ENCODE results near the gene PCYT2.

The PCYT2 gene

DNA sequence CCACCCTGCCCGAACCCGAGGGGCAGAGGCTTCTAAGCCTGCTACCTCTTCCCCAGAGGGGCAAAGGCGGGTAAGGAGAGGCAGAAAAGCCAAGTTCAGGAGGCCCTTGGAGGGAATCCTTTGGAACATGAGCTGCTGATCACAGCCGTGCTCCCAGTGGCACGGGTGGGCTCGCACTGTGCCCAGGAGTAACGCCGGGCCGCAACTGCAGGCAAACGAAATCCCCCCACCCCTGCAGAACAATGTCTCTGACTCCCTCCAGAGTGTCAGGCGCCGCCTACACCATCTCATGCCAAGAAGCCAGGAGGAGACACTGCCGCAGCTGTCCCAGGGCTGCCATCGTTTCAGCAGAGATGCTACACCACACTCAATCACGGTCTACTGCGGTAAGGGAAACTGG, 59.8 kb downstream of the PCYT2 start:
- no peak for DNase-seq

Measured in stimulated activated CD8-positive, alpha-beta memory T cell treated with anti-CD3 and anti-CD28 coated beads, Interleukin-4, amount 100 ng/mL, for 48 hours (primary cell).